ENCODE data around the gene SLC25A27.

Gene SLC25A27

DNA sequence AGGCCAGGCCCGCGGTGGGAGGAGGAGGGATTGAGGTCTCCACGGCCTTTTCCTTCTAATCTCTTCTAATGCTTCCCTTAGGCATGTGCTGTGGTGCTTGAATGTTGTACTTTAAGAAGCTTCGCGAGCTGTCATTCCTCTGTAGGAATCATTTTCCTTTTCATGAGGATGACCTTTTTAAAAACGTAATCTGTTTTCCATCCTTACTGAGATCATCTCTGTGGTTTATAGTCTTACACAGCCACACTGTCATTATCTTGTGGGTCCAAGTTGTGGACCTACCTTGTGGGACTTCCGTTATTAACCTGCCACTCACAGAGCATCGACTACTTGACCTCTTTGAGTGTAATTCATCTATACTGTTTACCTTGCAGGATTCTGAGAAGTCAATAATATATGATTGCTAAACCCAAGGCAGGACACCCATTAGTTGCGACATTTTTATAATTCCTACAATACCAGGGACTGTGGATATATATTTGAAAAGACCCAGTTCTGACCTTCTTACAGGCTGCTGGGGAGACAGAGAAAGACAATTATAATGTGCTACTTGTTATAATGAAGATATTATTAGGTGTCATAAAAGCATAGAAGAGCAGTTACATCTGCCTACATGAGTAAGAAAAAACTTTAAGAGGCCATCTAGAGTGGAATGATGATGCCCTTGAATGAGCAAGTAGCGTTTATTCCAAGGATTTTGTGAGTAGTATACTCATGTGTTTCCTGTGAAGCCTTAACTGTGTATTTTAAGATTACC, 842 bp downstream of the SLC25A27 start:
- Histone ChIP-seq H3K36me3 (replicated peaks; ENCODE audit: low read depth, low read length) (no peaks in the 10 kb centered on the region), H4K20me1 (ENCODE audit: insufficient read depth, low read length) (no peaks in the 10 kb centered on the region), H3K27me3 (ENCODE audit: low read depth, low read length) (no peaks in the 10 kb centered on the region), H3K9me3 (ENCODE audit: insufficient read depth, low read length) (no peaks in the 10 kb centered on the region), H3K9ac (ENCODE audit: low read length) (no peak overlapping the region), H3K4me3 (ENCODE audit: low read length) (peak overlapping the region; percentile 77), H2AFZ (ENCODE audit: low read depth, low read length) (no peak overlapping the region; the same call in 1 of the 2 replicates), H3K4me1 (ENCODE audit: low read length) (0 out of 2 replicates have a peak, but pooled peaks cover 4% of the 10 kb centered on the region), H3K4me2 (ENCODE audit: low read length) (peak overlapping the region; percentile 68; the same call in 1 of the 2 replicates), H3K27ac (ENCODE audit: low read length) (no peak overlapping the region), H3K79me2 (ENCODE audit: low read length) (no peaks in the 10 kb centered on the region)
- no peak for TF ChIP-seq EZH2phosphoT487 (IDR thresholded peaks at IDR 0.05; ENCODE audit: low read depth)
- TF ChIP-seq, protein P1, sequence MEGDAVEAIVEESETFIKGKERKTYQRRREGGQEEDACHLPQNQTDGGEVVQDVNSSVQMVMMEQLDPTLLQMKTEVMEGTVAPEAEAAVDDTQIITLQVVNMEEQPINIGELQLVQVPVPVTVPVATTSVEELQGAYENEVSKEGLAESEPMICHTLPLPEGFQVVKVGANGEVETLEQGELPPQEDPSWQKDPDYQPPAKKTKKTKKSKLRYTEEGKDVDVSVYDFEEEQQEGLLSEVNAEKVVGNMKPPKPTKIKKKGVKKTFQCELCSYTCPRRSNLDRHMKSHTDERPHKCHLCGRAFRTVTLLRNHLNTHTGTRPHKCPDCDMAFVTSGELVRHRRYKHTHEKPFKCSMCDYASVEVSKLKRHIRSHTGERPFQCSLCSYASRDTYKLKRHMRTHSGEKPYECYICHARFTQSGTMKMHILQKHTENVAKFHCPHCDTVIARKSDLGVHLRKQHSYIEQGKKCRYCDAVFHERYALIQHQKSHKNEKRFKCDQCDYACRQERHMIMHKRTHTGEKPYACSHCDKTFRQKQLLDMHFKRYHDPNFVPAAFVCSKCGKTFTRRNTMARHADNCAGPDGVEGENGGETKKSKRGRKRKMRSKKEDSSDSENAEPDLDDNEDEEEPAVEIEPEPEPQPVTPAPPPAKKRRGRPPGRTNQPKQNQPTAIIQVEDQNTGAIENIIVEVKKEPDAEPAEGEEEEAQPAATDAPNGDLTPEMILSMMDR (IDR thresholded peaks at IDR 0.05; ENCODE audit: low read depth, low read length) = no peak

DNA sequence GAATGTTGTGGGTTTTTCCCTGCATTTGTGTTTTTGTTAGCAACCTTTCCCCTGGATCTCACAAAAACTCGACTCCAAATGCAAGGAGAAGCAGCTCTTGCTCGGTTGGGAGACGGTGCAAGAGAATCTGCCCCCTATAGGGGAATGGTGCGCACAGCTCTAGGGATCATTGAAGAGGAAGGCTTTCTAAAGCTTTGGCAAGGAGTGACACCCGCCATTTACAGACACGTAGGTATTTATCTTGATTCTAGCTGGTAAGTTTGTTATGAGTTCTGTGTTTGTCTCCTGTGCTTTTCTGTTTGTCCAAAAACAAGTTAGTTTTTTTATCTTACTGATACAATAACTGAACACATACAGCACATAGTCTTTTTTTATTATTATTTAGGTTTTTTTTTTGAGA, 3.0 kb downstream of the SLC25A27 start:
- Histone ChIP-seq H3K27ac (ENCODE audit: low read length) (no peak overlapping the region), H3K4me1 (ENCODE audit: low read length) (0 out of 2 replicates have a peak, but pooled peaks cover 4% of the 10 kb centered on the region), H2AFZ (ENCODE audit: low read depth, low read length) (no peak overlapping the region), H3K36me3 (replicated peaks; ENCODE audit: low read depth, low read length) (no peaks in the 10 kb centered on the region), H4K20me1 (ENCODE audit: insufficient read depth, low read length) (no peaks in the 10 kb centered on the region), H3K9me3 (ENCODE audit: insufficient read depth, low read length) (no peaks in the 10 kb centered on the region), H3K27me3 (ENCODE audit: low read depth, low read length) (no peaks in the 10 kb centered on the region), H3K4me2 (ENCODE audit: low read length) (no peak overlapping the region), H3K4me3 (ENCODE audit: low read length) (no peak overlapping the region), H3K79me2 (ENCODE audit: low read length) (no peaks in the 10 kb centered on the region), H3K9ac (ENCODE audit: low read length) (no peak overlapping the region)
- TF ChIP-seq EZH2phosphoT487 (IDR thresholded peaks at IDR 0.05; ENCODE audit: low read depth) = no peak
- TF ChIP-seq, protein P1 (IDR thresholded peaks at IDR 0.05; ENCODE audit: low read depth, low read length) = no peak

DNA sequence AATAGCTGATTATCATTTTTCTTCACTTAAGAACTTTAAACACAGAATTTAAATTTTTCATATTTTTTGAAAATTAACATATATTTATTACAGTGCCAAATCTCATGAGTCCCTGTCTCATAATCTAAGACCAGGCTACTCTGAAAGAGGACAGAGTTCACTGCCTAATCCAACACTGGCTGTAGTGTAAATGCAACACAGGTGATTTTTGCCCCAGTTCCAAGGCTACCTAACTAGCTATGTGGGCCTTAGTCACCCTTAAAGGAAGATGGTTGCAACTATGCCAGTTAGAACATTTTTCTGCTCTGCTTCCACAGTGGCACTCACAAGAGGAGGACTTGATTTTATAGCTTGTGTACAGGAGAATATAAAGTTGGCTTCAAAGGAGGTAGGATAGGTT, 4.9 kb downstream of the SLC25A27 start:
- Histone ChIP-seq H3K4me2 (ENCODE audit: low read length) (no peak overlapping the region), H3K27me3 (ENCODE audit: low read depth, low read length) (no peaks in the 10 kb centered on the region), H2AFZ (ENCODE audit: low read depth, low read length) (no peak overlapping the region), H3K9me3 (ENCODE audit: insufficient read depth, low read length) (no peaks in the 10 kb centered on the region), H4K20me1 (ENCODE audit: insufficient read depth, low read length) (no peaks in the 10 kb centered on the region), H3K9ac (ENCODE audit: low read length) (no peak overlapping the region), H3K4me1 (ENCODE audit: low read length) (no peaks in the 10 kb centered on the region), H3K27ac (ENCODE audit: low read length) (no peak overlapping the region), H3K4me3 (ENCODE audit: low read length) (no peak overlapping the region), H3K79me2 (ENCODE audit: low read length) (no peaks in the 10 kb centered on the region), H3K36me3 (replicated peaks; ENCODE audit: low read depth, low read length) (no peaks in the 10 kb centered on the region)
- TF ChIP-seq EZH2phosphoT487 (IDR thresholded peaks at IDR 0.05; ENCODE audit: low read depth) = no peak

DNA sequence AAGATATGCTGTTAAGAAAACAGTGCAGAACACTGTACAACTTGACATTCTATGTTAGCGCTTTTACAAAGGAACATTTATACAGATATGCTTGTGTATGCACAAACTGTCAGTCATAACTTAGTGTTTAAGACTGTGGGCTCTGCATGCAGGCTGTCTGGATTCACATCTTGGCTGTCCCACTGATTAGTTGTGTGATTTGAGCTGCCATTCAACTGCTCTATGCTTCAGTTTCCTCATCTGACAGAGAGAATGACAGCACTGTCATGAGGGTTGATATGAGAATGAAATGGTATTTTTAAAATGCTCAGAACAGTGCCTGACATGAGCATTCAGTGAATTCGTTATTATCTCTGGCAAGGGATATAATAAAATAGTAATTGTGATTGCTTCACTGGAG, 8.7 kb downstream of the SLC25A27 start:
- Histone ChIP-seq H3K79me2 (ENCODE audit: low read length) (no peaks in the 10 kb centered on the region), H3K27me3 (ENCODE audit: low read depth, low read length) (no peaks in the 10 kb centered on the region), H2AFZ (ENCODE audit: low read depth, low read length) (no peak overlapping the region), H3K9ac (ENCODE audit: low read length) (no peak overlapping the region), H4K20me1 (ENCODE audit: insufficient read depth, low read length) (no peaks in the 10 kb centered on the region), H3K4me1 (ENCODE audit: low read length) (no peaks in the 10 kb centered on the region), H3K27ac (ENCODE audit: low read length) (no peak overlapping the region), H3K36me3 (replicated peaks; ENCODE audit: low read depth, low read length) (no peaks in the 10 kb centered on the region), H3K9me3 (ENCODE audit: insufficient read depth, low read length) (no peaks in the 10 kb centered on the region), H3K4me3 (ENCODE audit: low read length) (no peak overlapping the region), H3K4me2 (ENCODE audit: low read length) (no peak overlapping the region)
- TF ChIP-seq, protein P1 (IDR thresholded peaks at IDR 0.05; ENCODE audit: low read depth, low read length) = no peak
- TF ChIP-seq EZH2phosphoT487 (IDR thresholded peaks at IDR 0.05; ENCODE audit: low read depth) = no peak
